GM12878 (cell line): ENCODE data around the gene MID2. TPM values are rescaled to one million over a fixed set of nuclear protein-coding genes. Genes with fewer than 3 reads are reported as not detected.

Source experiments
- ATAC-seq: fragments of 200-7000 bp; cut with Tn5 transposase; 3 replicates; pipeline ENCODE4 v1.9.1; 2020; ENCODE audit warnings: mild to moderate bottlenecking, moderate library complexity
- BruUV-seq: library from RNA; stranded (reverse); fragments of 400-500 nt; replicated peaks from 2 replicates; lab custom pipeline; 2021; lab: Mats Ljungman, UMichigan
- CTCF ChIA-PET: fragments of 300-600 bp; sonication (Branson Sonifier 250); formaldehyde crosslinking; extraction: SDS; loops from one replicate; lab custom pipeline; 2021; ENCODE audit warnings: inconsistent platforms; lab: Yijun Ruan, JAX
- POLR2A ChIA-PET: fragments of 350-600 bp; formaldehyde crosslinking; extraction: SDS; loops from one replicate; lab custom pipeline; 2021; ENCODE audit warnings: inconsistent platforms; lab: Charles Lee
- RAD21 ChIA-PET: fragments of 300-600 bp; sonication (Branson Sonifier 250); formaldehyde crosslinking; loops from one replicate; lab custom pipeline; 2023; ENCODE audit warnings: antibody characterized with exemption; ENCODE audit not compliant: unreplicated experiment; lab: Charles Lee
- SMC1A ChIA-PET: fragments of 300-600 bp; sonication (Branson Sonifier 250); formaldehyde crosslinking; loops from one replicate; lab custom pipeline; 2023; ENCODE audit not compliant: unreplicated experiment, uncharacterized antibody; lab: Charles Lee
- DNase-seq: peaks from one replicate; pipeline ENCODE4 v3.0.0-alpha.2; 2011; ENCODE audit warnings: low read depth, low spot score
- FAIRE-seq: peaks from 3 replicates; lab custom pipeline; 2011; peaks lifted over from hg19 to GRCh38; lab: Jason Lieb, UNC
- H2AFZ ChIP-seq: 2 replicates; pipeline ENCODE4 v1.6.0; 2011; ENCODE audit warnings: low read depth, low read length, control low read depth; ENCODE audit not compliant: control insufficient read depth
- H3K27ac ChIP-seq: 2 replicates; pipeline ENCODE4 v1.5.1; 2011; ENCODE audit warnings: control low read depth; ENCODE audit not compliant: control insufficient read depth, insufficient read depth
- H3K27me3 ChIP-seq, 2 experiments: replicated peaks in 1 of 2; 2 replicates each; pipeline versions ENCODE4 v1.6.0 to v1.6.1; 2011; ENCODE audit warnings: low read length in 1 of 2; ENCODE audit not compliant: control insufficient read depth in 2 of 2, insufficient read depth in 2 of 2
- H3K36me3 ChIP-seq, 2 experiments: 2 replicates each; pipeline ENCODE4 v1.5.1; 2011; ENCODE audit warnings: low read length in 1 of 2; ENCODE audit not compliant: control insufficient read depth in 2 of 2, insufficient read depth in 2 of 2
- H3K4me1 ChIP-seq: 2 replicates; pipeline ENCODE4 v1.6.1; 2011; ENCODE audit warnings: mild to moderate bottlenecking, low read length, moderate library complexity, mixed read lengths; ENCODE audit not compliant: control insufficient read depth, insufficient read depth
- H3K4me2 ChIP-seq: 2 replicates; pipeline ENCODE4 v1.6.0; 2011; ENCODE audit warnings: control low read depth; ENCODE audit not compliant: control insufficient read depth, insufficient read depth
- H3K4me3 ChIP-seq: fragments of 200-600 bp; sonication (generic); 2 replicates; pipeline ENCODE4 v1.5.1; 2016
- H3K79me2 ChIP-seq: 2 replicates; pipeline ENCODE4 v1.6.0; 2011; ENCODE audit warnings: low read length; ENCODE audit not compliant: control insufficient read depth, insufficient read depth
- H3K9ac ChIP-seq: 2 replicates; pipeline ENCODE4 v1.8.0; 2011; ENCODE audit warnings: low read length, control low read depth, mixed read lengths; ENCODE audit not compliant: control insufficient read depth, insufficient read depth
- H3K9me3 ChIP-seq: replicated peaks from 3 replicates; pipeline ENCODE4 v1.5.1; 2011; ENCODE audit warnings: mild to moderate bottlenecking, low read length; ENCODE audit not compliant: control insufficient read depth, insufficient read depth
- H4K20me1 ChIP-seq: 2 replicates; pipeline ENCODE4 v1.6.0; 2011; ENCODE audit not compliant: control insufficient read depth, insufficient read depth
- CBX5 ChIP-seq: sonication (generic); IDR thresholded peaks from 2 replicates; pipeline ENCODE4 v1.6.1; 2016; ENCODE audit warnings: low read depth, moderate library complexity, mild to moderate bottlenecking, inconsistent platforms
- NFYA ChIP-seq: IDR thresholded peaks from 2 replicates; pipeline ENCODE4 v1.6.1; 2011; ENCODE audit warnings: low read depth, mild to moderate bottlenecking, low read length, improper control_type of control experiment, borderline replicate concordance
- PAX5 ChIP-seq: IDR thresholded peaks from 2 replicates; pipeline ENCODE4 v1.6.1; 2011; ENCODE audit warnings: low read depth, low read length, borderline replicate concordance
- SMARCA5 ChIP-seq: fragments of 450-650 bp; IDR thresholded peaks from 2 replicates; pipeline ENCODE4 v1.6.1; 2017; ENCODE audit warnings: mild to moderate bottlenecking
- ZNF622 ChIP-seq: fragments of 450-650 bp; IDR thresholded peaks from 2 replicates; pipeline ENCODE4 v1.6.1; 2017; ENCODE audit warnings: mild to moderate bottlenecking, inconsistent platforms
- WGBS: methylation state at CpG from one replicate; pipeline ENCODE4 v1.1.6; 2016; ENCODE audit warnings: low lambda C conversion rate; ENCODE audit not compliant: insufficient replicate concordance, insufficient coverage; ENCODE audit errors: missing lambda C conversion rate; 5-methylcytosine and 5-hydroxymethylcytosine counted together
- in situ Hi-C: fragments of 300-500 bp; cut with MboI; formaldehyde crosslinking; loops from 9 replicates; pipeline ENCODE4 v1.14.3; 2018; ENCODE audit warnings: mixed read lengths
- intact Hi-C: fragments of 100-400 bp; cut with micrococcal nuclease; formaldehyde crosslinking; loops from one replicate; pipeline ENCODE4 v1.14.2; 2022; ENCODE audit not compliant: unreplicated experiment
- polyA plus RNA-seq, 11 experiments: library from polyadenylated mRNA; depleted of rRNA in 4 of 11; unstranded in 6 of 11; stranded (reverse) in 5 of 11; fragments of >200 nt; fragmentation: Nextera tagmentation in 4 of 11; fragmentation: Illumina TruSeq in 1 of 11; extraction: Ambion mirVana in 4 of 11; extraction: Trizol in 1 of 11; gene quantifications; 1 replicate in 1 of 11; 2 replicates in 10 of 11; pipeline versions ENCODE4 v1.2.1 to v1.2.3, GENCODE V29; 2011 to 2016; ENCODE audit warnings: inconsistent platforms in 2 of 11, missing spikeins in 2 of 11, low read depth in 1 of 11
- total RNA-seq, 4 experiments: library from RNA; depleted of rRNA in 3 of 4; stranded (reverse); fragments of >200 nt in 3 of 4; fragmentation: Illumina TruSeq in 1 of 4; extraction: Trizol in 1 of 4; gene quantifications; 2 replicates each; pipeline versions ENCODE4 v1.2.1 to v1.2.3, GENCODE V29; 2013 to 2021
- TF ChIP-seq, protein P1 (sequence below): fragments of 450-650 bp; IDR thresholded peaks from 2 replicates; pipeline ENCODE4 v1.6.1; 2016; ENCODE audit warnings: mild to moderate bottlenecking
- TF ChIP-seq, protein P2 (sequence below): fragments of 450-650 bp; IDR thresholded peaks from 2 replicates; pipeline ENCODE4 v1.6.1; 2016; ENCODE audit warnings: mild to moderate bottlenecking, moderate library complexity, borderline replicate concordance
- TF ChIP-seq, protein P3 (sequence below): IDR thresholded peaks from 2 replicates; pipeline ENCODE4 v1.6.1; 2011; ENCODE audit warnings: borderline replicate concordance, low read depth, mild to moderate bottlenecking, moderate library complexity, mixed read lengths, low read length; ENCODE audit not compliant: insufficient read depth; ENCODE audit errors: extremely low read length
- TF ChIP-seq, protein P4 (sequence below): fragments of 450-650 bp; IDR thresholded peaks from 2 replicates; pipeline ENCODE4 v1.6.1; 2014; ENCODE audit warnings: mild to moderate bottlenecking

The MID2 gene
- total and polyA plus RNA-seq, 10 of the 15 experiments (the other 5 are each of a cell fraction or from before 2014, with no cell fraction given) = 0.04 to 0.21 TPM; not detected in 8

DNA sequence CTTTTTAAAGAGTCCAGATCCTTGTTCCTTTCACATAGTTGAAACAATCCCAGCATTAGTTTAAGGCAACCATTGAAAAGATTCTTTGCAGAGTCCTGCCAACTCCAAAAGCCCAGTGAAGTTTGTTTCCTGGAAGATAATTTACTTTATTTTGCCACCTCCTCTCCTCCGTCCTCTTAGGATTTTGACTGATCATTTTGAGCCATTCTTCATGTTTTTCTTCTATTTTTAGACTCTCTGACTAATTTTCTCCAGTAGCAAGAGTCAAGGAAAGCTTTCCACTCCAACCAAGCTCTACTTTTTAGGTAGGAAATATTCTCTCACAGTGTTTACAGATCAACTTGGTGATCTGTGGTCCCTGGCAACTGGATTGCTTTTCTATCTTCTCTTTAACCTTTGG lies 37.8 kb upstream of the MID2 start:
- no peaks in the 10 kb centered on the region for H3K4me1 ChIP-seq
- BruUV-seq = no TSS peak
- CTCF ChIA-PET = interaction anchor here (1.5 kb wide), 1 partner anchor 11 kb away, joined by 7 read pairs; the partner anchor contains the start of gene NCBP2L
- in situ Hi-C loops = no loop called here
- no peak overlapping the region for H3K9ac ChIP-seq
- POLR2A ChIA-PET = no interaction called here
- DNase-seq = no peak
- H2AFZ ChIP-seq = no peak overlapping the region
- no peaks in the 10 kb centered on the region for H3K9me3 ChIP-seq
- H3K36me3 ChIP-seq = no peaks in the 10 kb centered on the region
- no peak overlapping the region for H3K27ac ChIP-seq
- SMC1A ChIA-PET = interaction anchor here (1.0 kb wide), 1 partner anchor 10 kb away, joined by 3 read pairs; the partner anchor contains the start of gene NCBP2L
- TF ChIP-seq NFYA = no peak
- TF ChIP-seq, protein P1, sequence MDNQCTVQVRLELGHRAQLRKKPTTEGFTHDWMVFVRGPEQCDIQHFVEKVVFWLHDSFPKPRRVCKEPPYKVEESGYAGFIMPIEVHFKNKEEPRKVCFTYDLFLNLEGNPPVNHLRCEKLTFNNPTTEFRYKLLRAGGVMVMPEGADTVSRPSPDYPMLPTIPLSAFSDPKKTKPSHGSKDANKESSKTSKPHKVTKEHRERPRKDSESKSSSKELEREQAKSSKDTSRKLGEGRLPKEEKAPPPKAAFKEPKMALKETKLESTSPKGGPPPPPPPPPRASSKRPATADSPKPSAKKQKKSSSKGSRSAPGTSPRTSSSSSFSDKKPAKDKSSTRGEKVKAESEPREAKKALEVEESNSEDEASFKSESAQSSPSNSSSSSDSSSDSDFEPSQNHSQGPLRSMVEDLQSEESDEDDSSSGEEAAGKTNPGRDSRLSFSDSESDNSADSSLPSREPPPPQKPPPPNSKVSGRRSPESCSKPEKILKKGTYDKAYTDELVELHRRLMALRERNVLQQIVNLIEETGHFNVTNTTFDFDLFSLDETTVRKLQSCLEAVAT = no peak
- TF ChIP-seq CBX5 = no peak
- no peak for TF ChIP-seq SMARCA5
- TF ChIP-seq, protein P2, sequence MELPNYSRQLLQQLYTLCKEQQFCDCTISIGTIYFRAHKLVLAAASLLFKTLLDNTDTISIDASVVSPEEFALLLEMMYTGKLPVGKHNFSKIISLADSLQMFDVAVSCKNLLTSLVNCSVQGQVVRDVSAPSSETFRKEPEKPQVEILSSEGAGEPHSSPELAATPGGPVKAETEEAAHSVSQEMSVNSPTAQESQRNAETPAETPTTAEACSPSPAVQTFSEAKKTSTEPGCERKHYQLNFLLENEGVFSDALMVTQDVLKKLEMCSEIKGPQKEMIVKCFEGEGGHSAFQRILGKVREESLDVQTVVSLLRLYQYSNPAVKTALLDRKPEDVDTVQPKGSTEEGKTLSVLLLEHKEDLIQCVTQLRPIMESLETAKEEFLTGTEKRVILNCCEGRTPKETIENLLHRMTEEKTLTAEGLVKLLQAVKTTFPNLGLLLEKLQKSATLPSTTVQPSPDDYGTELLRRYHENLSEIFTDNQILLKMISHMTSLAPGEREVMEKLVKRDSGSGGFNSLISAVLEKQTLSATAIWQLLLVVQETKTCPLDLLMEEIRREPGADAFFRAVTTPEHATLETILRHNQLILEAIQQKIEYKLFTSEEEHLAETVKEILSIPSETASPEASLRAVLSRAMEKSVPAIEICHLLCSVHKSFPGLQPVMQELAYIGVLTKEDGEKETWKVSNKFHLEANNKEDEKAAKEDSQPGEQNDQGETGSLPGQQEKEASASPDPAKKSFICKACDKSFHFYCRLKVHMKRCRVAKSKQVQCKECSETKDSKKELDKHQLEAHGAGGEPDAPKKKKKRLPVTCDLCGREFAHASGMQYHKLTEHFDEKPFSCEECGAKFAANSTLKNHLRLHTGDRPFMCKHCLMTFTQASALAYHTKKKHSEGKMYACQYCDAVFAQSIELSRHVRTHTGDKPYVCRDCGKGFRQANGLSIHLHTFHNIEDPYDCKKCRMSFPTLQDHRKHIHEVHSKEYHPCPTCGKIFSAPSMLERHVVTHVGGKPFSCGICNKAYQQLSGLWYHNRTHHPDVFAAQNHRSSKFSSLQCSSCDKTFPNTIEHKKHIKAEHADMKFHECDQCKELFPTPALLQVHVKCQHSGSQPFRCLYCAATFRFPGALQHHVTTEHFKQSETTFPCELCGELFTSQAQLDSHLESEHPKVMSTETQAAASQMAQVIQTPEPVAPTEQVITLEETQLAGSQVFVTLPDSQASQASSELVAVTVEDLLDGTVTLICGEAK = no peak
- TF ChIP-seq, protein P3, sequence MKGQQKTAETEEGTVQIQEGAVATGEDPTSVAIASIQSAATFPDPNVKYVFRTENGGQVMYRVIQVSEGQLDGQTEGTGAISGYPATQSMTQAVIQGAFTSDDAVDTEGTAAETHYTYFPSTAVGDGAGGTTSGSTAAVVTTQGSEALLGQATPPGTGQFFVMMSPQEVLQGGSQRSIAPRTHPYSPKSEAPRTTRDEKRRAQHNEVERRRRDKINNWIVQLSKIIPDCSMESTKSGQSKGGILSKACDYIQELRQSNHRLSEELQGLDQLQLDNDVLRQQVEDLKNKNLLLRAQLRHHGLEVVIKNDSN = no peak
- no peak for TF ChIP-seq PAX5
- TF ChIP-seq, protein P4, sequence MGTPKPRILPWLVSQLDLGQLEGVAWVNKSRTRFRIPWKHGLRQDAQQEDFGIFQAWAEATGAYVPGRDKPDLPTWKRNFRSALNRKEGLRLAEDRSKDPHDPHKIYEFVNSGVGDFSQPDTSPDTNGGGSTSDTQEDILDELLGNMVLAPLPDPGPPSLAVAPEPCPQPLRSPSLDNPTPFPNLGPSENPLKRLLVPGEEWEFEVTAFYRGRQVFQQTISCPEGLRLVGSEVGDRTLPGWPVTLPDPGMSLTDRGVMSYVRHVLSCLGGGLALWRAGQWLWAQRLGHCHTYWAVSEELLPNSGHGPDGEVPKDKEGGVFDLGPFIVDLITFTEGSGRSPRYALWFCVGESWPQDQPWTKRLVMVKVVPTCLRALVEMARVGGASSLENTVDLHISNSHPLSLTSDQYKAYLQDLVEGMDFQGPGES = no peak
- TF ChIP-seq ZNF622 = no peak
- TF ChIP-seq, all 136 proteins: peak for 0
- intact Hi-C loops = no loop called here
- H3K4me2 ChIP-seq = no peak overlapping the region
- H4K20me1 ChIP-seq = no peaks in the 10 kb centered on the region
- FAIRE-seq (no peak), ATAC-seq (no peak)
- RAD21 ChIA-PET = no interaction called here
- WGBS = 0% methylated on average over 1 of the region's 1 CpG
- no peaks in the 10 kb centered on the region for H3K79me2 ChIP-seq
- no peaks in the 10 kb centered on the region; a peak in 1 of 4 replicates for H3K27me3 ChIP-seq
- H3K4me3 ChIP-seq = no peak overlapping the region
